ENCODE data around the gene VSX1.

GRCh38 chr20:25058847-25059810 lies 22.8 kb downstream of the VSX1 start:
- TF ChIP-seq CTCF (IDR thresholded peaks at IDR 0.05), result no peak
- no peak for TF ChIP-seq POLR2A (IDR thresholded peaks at IDR 0.05)
